Activated T-cell treated with anti-CD3 and anti-CD28 coated beads, Interleukin-2, amount 50 U/mL, for 24 hours (primary cell): Measurements from ENCODE around the gene NECAB2.

Experiments
- DNase-seq: peaks from one replicate; pipeline ENCODE4 v3.0.0-alpha.2; 2020
- H3K27ac Mint-ChIP-seq: 2 replicates; pipeline ENCODE4 v1.8.0; 2020; ENCODE audit warnings: mild to moderate bottlenecking, mixed read lengths
- H3K27me3 Mint-ChIP-seq: 2 replicates; pipeline ENCODE4 v1.8.0; 2020; ENCODE audit warnings: mixed read lengths
- H3K36me3 Mint-ChIP-seq: 2 replicates; pipeline ENCODE4 v1.8.0; 2020; ENCODE audit warnings: low read depth, mixed read lengths
- H3K4me1 Mint-ChIP-seq: 2 replicates; pipeline ENCODE4 v1.8.0; 2020; ENCODE audit warnings: low read depth, mixed read lengths
- H3K4me3 Mint-ChIP-seq: 2 replicates; pipeline ENCODE4 v1.8.0; 2020; ENCODE audit warnings: mild to moderate bottlenecking, moderate library complexity, mixed read lengths
- H3K9me3 Mint-ChIP-seq: 2 replicates; pipeline ENCODE4 v1.8.0; 2020; ENCODE audit warnings: mixed read lengths

NECAB2 gene

DNA sequence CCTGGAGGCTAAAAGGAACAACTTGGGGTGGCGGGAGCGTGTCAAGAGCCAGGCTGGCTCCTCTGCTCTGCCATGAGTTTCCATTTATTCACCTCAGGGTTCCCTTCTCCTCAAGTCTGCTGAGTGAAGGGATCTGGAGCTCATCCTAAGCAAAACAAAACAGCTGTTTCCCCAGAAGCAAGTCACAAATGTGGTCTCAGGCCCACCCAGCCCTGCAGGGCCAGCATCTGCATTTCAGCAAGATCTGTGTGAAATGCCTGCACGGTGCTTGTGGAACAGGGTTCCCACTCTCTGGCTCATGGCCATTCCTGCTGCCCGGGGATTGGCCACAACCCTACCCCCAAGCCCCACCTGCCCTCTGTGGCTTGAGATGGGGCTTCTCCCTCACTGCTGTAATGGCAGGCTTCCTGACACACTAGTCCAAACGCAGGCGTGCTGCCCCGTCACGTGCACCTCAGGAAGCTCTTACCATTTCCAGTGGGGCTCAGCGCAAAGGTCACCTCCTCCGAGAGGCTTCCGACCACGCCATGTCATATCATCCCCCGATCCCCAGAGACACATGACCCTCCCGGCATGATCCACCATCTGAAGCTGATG, 72.3 kb downstream of the NECAB2 start:
- no peak for DNase-seq
- Mint-ChIP-seq H3K4me3 (no peak overlapping the region), H3K4me1 (peaks cover 6% of the 10 kb centered on the region), H3K27me3 (peaks cover 41% of the 10 kb centered on the region), H3K27ac (no peak overlapping the region), H3K36me3 (no peaks in the 10 kb centered on the region), H3K9me3 (no peaks in the 10 kb centered on the region)

DNA sequence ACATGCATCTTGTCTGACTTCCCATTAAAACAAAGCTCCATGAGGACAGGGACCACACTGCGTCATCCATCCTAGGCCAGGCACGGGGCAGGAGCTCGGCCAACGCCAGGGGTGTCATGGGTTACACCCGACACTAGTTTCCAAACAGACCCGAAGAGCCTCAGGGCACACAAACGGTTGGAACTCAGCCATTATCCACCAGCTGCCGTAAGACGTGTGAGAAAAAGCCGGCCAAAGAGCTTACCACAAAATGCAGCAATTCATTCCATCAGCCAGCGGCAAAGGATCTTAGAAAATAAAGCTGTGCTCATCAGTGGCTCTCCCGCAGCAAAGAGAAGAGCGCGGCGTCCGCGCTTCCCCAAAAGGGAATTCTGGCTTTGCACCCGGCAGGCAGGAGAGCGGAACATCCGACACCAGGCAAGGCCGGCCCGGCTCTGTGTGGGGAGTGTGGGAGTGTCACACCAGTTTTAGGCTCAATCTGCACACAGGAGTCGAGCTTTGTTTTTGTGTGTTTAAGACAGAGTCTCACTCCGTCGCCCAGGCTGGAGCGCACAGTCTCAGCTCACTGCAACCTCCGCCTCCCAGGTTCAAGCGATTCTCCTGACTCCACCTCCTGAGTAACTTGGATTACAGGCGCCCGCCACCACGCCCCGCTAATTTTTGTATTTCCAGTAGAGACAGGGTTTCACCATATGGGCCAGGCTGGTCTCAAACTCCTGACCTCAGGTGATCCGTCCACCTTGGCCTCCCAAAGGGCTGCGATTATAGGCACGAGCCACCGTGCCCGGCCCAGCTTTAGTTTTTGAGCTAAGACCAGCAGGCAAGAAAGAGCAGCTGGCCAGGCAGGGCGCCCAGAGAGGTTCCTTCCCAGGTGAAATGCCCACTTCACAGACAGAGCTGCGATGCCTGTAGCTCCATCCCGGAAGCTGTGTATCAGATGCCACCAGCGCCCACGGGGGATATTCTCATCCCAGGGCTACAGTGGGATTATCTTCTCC, 73.1 kb downstream of the NECAB2 start:
- Mint-ChIP-seq H3K27ac (no peak overlapping the region), H3K4me1 (peaks cover 6% of the 10 kb centered on the region)
- no peak for DNase-seq

DNA sequence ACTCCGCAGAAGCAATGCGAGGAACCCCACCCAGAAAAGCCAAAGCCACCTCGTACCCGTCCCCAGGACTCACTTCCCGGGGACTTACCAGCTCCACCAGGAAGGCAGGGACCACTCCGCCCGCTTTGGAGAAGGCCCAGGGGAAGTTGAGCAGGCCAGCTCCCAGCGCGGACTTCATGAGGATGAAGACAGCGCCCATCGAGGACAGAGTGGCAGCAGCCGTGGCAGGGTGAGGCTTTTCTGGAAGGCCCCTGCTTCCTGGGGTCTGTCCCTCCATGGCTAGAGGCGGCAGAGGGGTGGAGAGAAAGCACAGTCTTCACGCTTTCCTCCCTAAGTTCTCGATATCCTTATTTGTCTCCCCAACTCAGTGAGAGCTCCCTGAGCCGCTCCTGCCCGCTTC, 73.8 kb downstream of the NECAB2 start:
- Mint-ChIP-seq H3K27me3 (peaks cover 41% of the 10 kb centered on the region), H3K27ac (no peak overlapping the region), H3K4me3 (no peak overlapping the region), H3K4me1 (peaks cover 6% of the 10 kb centered on the region), H3K36me3 (no peaks in the 10 kb centered on the region), H3K9me3 (no peaks in the 10 kb centered on the region)
- no peak for DNase-seq

More for the DNA sequence above, 73.1 kb downstream of the NECAB2 start:
- H3K27me3 Mint-ChIP-seq: peaks cover 41% of the 10 kb centered on the region
- no peaks in the 10 kb centered on the region for H3K9me3 Mint-ChIP-seq
- H3K4me3 Mint-ChIP-seq: no peak overlapping the region
- H3K36me3 Mint-ChIP-seq: no peaks in the 10 kb centered on the region

DNA sequence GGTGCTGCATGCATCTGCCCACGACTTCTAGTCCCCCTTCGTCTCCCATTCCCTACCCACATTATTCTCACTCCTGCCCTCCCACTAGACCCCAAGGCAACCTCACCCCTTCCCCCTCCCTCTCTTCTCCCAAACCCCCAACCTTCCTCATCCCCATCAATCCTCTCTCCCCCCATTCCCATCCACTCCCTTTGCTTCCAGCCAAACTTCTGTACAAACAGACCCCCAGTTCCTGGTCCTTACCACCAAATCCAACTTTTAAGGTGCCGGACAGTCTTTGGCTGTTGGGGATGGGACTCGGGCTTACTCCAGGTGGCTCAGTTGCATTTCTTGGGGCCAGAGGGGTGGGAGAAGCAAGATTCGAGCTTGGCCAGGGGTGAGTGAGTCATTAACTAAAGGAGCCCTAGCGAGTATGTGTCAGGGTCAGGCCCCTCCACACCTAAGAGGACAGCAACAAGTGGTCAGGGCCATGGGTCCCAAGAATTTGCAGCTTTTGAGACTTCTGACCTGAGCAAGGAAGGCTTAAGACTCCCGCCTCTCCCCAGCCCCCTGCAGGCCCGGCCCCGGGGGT, 74.3 kb downstream of the NECAB2 start, which contains the start of gene SLC38A8:
Gene SLC38A8 (minus strand): TSS at position 488 of the 571 bp plus-strand sequence. CDS start 638 bp downstream, outside the sequence.
- no peak for DNase-seq
- H3K4me3 Mint-ChIP-seq: no peak within 1 kb of the TSS
- H3K4me1 Mint-ChIP-seq: peaks cover 6% of the 10 kb centered on the region
- no peaks in the 10 kb centered on the region for H3K36me3 Mint-ChIP-seq
- H3K27me3 Mint-ChIP-seq: peaks cover 41% of the 10 kb centered on the region
- H3K27ac Mint-ChIP-seq: no peak within 1 kb of the TSS
- H3K9me3 Mint-ChIP-seq: no peaks in the 10 kb centered on the region

DNA sequence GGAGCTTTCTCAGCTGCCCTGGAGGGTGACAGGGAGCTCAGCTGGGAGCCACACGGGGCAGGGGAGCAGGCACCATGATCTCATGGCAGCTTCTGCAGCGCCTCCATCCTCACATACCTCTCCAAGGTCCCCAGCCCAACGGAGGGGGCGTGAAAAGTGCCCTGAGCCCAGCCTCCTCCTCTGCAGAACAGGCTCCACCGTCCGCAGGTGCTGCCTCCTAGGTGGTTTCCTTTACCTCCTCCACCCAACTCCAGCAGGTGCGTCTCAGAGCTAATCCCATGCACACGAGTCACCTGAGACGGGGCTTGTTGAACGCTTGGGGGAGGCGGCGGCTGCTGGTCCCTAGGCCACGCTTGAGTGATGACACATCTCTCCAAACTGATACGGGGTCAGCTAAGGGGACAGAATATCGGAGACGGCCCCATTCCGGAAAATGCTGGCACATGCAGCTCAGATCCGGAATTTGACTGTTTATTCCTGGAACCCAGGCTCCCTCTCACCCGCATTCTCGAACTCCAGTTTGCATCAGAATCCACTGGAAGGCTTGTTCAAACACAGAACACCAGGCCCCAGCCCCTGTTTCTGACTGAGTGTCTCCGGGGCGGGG, 74.9 kb downstream of the NECAB2 start:
- no peak overlapping the region for H3K27ac Mint-ChIP-seq
- H3K27me3 Mint-ChIP-seq: peaks cover 41% of the 10 kb centered on the region
- H3K4me3 Mint-ChIP-seq: no peak overlapping the region
- no peaks in the 10 kb centered on the region for H3K9me3 Mint-ChIP-seq
- H3K36me3 Mint-ChIP-seq: peaks cover under 1% of the 10 kb centered on the region
- no peak for DNase-seq
- H3K4me1 Mint-ChIP-seq: peaks cover 6% of the 10 kb centered on the region

DNA sequence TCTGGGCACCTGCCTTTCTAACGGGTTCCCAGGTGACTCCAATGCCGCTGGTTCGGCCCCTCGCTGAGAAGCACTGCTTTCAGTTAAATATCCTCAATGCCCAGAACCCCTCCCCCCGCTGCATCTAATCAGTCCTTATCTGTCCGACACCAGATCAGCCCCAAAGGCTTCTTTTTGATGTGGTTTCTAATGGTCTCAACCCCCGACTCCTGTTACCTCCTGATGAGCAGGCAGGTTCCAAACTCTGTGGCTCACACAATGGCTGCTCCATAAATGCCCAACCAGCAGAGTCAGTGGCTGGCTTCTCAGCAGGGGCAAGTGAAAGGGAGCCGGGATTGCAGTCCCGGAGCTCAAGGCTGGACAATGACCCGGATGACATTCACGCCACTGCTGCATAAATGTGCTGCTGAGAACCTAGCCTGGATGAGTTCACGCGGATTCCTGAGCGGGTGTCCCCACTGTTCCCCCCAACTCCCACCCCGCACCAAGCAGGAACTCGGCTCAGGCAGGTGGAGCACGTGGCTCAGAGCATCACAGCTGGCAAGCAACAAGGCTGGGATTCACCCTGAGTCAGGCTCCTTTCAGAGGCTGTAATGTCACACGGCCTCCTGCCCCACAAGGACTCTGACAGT, 75.6 kb downstream of the NECAB2 start:
- H3K4me1 Mint-ChIP-seq: peaks cover 6% of the 10 kb centered on the region
- H3K4me3 Mint-ChIP-seq: no peak overlapping the region
- H3K36me3 Mint-ChIP-seq: peaks cover 4% of the 10 kb centered on the region
- peaks cover 38% of the 10 kb centered on the region for H3K27me3 Mint-ChIP-seq
- no peak overlapping the region for H3K27ac Mint-ChIP-seq
- DNase-seq: no peak
- no peaks in the 10 kb centered on the region for H3K9me3 Mint-ChIP-seq

DNA sequence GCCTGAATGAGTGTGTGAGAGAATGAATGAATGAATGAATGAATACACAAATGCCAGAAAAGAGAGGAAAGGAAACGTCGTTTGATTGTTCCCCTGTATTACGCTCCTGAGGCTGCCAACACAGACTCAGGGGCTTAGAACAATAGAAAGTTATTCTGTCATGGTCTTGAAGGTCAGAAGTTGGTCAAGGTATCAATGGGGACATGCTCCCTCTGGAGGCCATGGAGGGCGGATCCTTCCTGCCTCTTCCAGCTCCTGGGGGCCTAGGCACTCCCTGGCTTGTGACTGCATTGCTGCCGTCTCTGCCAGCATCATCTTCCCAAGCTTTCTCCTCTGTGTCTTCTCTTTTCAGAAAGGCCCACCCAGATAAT, 76.1 kb downstream of the NECAB2 start:
- Mint-ChIP-seq H3K4me3 (no peak overlapping the region), H3K9me3 (no peaks in the 10 kb centered on the region), H3K4me1 (peaks cover 6% of the 10 kb centered on the region), H3K36me3 (peaks cover 8% of the 10 kb centered on the region), H3K27me3 (peaks cover 33% of the 10 kb centered on the region), H3K27ac (no peak overlapping the region)
- no peak for DNase-seq

DNA sequence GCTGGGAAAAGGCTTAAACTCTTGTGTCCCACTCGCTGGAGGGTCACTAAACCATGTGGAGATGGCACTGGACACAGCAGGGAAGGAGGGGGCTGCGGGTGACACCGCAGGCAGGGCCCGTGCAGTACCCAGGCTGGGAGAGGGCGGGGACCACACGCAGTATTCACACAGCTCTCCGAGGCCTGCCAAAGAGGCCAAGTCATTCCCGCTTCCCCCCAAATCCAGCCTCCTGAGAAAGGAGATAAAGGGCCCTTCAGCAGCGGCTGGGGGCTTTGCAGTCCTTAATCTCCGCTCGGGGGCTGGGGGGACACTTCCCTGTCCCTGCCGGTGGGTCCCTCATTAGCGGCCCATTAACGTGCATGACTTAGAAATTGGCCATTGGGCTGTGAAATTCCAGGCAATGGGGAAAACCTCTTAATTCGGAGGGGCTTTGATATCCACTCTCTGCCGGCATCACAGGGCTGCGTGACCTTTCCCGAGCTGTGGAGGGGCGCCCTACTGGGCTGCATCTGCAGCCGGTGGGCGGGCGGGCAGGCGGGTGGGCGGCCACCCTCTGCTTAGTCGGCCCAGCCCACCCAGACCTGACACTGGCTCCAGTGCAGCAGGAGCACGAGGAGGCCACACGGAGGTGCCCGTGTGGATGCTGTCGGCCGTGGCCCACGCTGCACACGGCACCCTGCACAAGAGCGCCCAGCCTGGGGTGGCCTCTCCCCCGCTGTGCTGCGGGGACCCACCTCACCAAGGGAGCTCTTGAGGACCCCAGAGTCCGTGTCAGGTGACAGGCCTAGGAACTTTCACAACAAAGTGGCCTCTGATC, 77.2 kb downstream of the NECAB2 start:
- no peak for DNase-seq
- no peak overlapping the region for H3K27ac Mint-ChIP-seq
- peaks cover 6% of the 10 kb centered on the region for H3K4me1 Mint-ChIP-seq
- no peak overlapping the region for H3K4me3 Mint-ChIP-seq
- H3K36me3 Mint-ChIP-seq: peaks cover 19% of the 10 kb centered on the region
- H3K27me3 Mint-ChIP-seq: peaks cover 33% of the 10 kb centered on the region
- H3K9me3 Mint-ChIP-seq: no peaks in the 10 kb centered on the region

DNA sequence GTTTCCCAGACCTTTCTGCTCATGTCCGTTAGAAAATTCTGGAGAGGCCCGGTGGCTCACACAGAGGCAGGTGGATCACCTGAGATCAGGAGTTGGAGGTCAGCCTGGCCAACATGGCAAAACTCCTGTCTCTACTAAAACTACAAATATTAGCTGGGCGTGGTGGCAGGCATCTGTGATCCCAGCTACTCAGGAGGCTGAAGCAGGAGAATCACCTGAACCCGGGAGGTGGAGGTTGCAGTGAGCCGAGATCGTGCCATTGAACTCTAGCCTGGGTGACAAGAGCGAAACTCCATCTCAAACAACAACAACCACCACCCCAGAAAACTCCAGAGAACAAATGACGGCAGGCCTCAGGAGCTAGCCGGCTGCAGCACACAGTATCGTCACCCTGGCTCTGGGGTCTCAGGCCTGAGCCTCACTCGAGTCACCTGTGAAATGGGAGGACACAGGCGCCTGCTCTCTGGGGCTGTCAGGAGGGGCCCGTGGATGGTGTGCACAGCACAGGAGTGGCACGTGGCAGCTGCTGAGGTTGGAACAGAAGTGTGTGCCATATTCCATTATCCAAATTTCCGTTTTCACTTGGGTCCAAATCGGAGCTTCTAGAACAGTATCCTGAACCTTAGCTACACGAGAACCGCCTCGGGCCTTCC, 77.9 kb downstream of the NECAB2 start:
- Mint-ChIP-seq H3K4me1 (peaks cover 6% of the 10 kb centered on the region), H3K27me3 (peaks cover 29% of the 10 kb centered on the region), H3K9me3 (no peaks in the 10 kb centered on the region), H3K4me3 (no peak overlapping the region), H3K27ac (no peak overlapping the region), H3K36me3 (peaks cover 23% of the 10 kb centered on the region)
- DNase-seq: no peak

DNA sequence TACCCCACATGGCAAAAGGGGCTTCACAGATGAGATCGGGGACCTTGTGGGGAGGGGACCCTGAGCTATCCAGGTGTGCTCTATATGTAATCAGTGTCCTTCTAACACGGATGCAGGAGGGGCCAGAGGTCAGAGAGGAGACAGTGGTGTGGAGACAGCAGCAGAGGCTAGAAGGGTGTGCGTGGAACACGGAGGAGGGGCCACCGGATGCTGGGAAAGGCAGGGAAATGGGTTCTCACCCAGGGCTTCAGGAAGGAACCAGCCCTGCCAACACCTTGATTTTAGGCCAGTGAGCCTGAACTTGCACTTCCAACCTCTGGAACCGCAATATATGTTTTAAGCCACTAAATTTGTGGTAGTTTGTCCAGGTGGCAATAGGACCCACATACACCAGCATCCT, 79.2 kb downstream of the NECAB2 start:
- H3K27ac Mint-ChIP-seq: no peak overlapping the region
- peaks cover 25% of the 10 kb centered on the region for H3K36me3 Mint-ChIP-seq
- DNase-seq: no peak
- no peak overlapping the region for H3K4me3 Mint-ChIP-seq
- peaks cover 24% of the 10 kb centered on the region for H3K27me3 Mint-ChIP-seq
- H3K4me1 Mint-ChIP-seq: peaks cover 6% of the 10 kb centered on the region
- no peaks in the 10 kb centered on the region for H3K9me3 Mint-ChIP-seq

DNA sequence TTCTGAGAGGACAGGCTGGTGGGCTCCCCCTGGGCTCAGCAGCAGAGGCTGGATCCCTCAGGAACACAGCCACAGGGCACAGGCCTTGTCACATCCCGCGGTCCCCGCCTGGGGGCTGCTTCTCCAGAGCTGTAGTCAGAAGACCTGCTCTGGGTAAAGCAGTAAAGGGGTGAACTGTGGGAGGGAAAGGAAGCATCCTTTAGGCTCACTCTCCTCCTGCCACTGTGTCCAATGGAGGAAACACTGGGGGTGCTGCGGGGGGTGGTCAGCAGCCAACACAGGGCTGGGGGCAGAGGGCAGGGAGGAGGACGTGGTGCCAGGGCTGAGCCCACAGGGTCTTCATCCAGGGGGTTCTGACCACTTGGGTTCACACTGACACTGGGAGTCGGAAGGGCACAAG, 79.6 kb downstream of the NECAB2 start:
- DNase-seq: no peak
- Mint-ChIP-seq H3K4me1 (peaks cover 6% of the 10 kb centered on the region), H3K36me3 (peaks cover 30% of the 10 kb centered on the region), H3K4me3 (no peak overlapping the region), H3K27me3 (peaks cover 20% of the 10 kb centered on the region), H3K27ac (no peak overlapping the region), H3K9me3 (no peaks in the 10 kb centered on the region)

DNA sequence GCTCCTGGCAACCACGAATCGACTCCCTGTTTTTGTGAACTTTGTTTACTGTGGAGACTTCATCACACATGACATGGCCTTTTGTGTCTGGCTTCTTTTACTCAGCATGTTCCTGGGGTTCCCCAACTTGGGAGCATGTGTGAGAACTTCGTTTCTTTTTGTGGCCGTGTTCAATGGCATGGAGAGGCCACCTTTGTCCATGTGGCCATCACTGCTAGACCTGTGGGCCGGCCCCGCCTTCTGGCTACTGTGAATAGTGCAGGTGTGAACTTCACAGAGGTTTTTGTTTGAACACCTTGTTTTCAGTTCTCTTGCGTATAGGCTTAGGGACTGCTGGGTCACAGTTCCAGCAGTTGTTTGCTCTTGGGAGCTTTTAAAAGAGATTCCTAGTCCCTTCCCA, 80.2 kb downstream of the NECAB2 start:
- Mint-ChIP-seq H3K9me3 (no peaks in the 10 kb centered on the region), H3K4me3 (no peak overlapping the region), H3K27ac (no peak overlapping the region), H3K36me3 (peaks cover 36% of the 10 kb centered on the region), H3K27me3 (peaks cover 19% of the 10 kb centered on the region), H3K4me1 (peaks cover 6% of the 10 kb centered on the region)
- no peak for DNase-seq

DNA sequence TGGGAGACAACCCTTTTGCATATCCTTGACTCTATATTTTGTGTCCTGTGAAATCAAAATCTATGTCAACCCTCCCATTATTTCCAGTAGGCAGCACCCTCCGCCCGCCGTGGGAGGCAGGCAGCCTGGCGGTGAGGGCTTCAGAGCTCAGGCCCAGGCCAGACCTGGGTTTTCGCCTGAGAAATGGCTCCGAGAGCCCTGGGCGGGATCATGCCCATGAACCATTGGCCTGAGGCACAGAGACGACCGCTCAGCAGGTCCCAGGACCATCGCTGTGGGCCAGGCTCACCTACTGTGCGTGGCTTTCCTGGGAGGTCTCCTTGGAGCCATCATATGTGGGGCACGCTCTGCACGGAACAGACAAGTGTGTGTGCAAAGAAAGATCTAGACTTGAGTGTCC, 80.8 kb downstream of the NECAB2 start:
- DNase-seq: no peak
- H3K9me3 Mint-ChIP-seq: no peaks in the 10 kb centered on the region
- no peak overlapping the region for H3K27ac Mint-ChIP-seq
- peaks cover 42% of the 10 kb centered on the region for H3K36me3 Mint-ChIP-seq
- no peak overlapping the region for H3K4me3 Mint-ChIP-seq
- peaks cover 13% of the 10 kb centered on the region for H3K27me3 Mint-ChIP-seq
- peaks cover 1% of the 10 kb centered on the region for H3K4me1 Mint-ChIP-seq
